ENCODE results near the gene EOLA1.
"Not testable (repeated sequence)": the region's sequence is repeated elsewhere in the genome, so short reads cannot be mapped to it uniquely, and the experiment has no call there.

The EOLA1 gene

GRCh38 chrX:149516604-149517003 lies 24.2 kb upstream of the EOLA1 start:
- TF ChIP-seq CTCF (IDR thresholded peaks at IDR 0.05; ENCODE audit: extremely low read depth, missing control alignments), result no peak
- DNase-seq (ENCODE audit: low spot score), result no peak

- TF ChIP-seq CTCF (IDR thresholded peaks at IDR 0.05; ENCODE audit: extremely low read depth, missing control alignments), result no peak
- DNase-seq (ENCODE audit: low spot score), result no peak
These were observed 23.5 kb upstream of the EOLA1 start for GRCh38 chrX:149517308-149517707.

- TF ChIP-seq CTCF (IDR thresholded peaks at IDR 0.05; ENCODE audit: extremely low read depth, missing control alignments), result no peak
- no peak for DNase-seq (ENCODE audit: low spot score)
These were observed 22.6 kb upstream of the EOLA1 start for GRCh38 chrX:149518236-149518635.

GRCh38 chrX:149520636-149521277 lies 20.1 kb upstream of the EOLA1 start:
- not testable (repeated sequence) for DNase-seq (ENCODE audit: low spot score)

GRCh38 chrX:149521438-149521837 lies 19.4 kb upstream of the EOLA1 start:
- no peak for TF ChIP-seq CTCF (IDR thresholded peaks at IDR 0.05; ENCODE audit: extremely low read depth, missing control alignments)
- no peak for DNase-seq (ENCODE audit: low spot score)

GRCh38 chrX:149522916-149523315 lies 17.9 kb upstream of the EOLA1 start:
- no peak for TF ChIP-seq CTCF (IDR thresholded peaks at IDR 0.05; ENCODE audit: extremely low read depth, missing control alignments)
- no peak for DNase-seq (ENCODE audit: low spot score)

- not testable (repeated sequence) for DNase-seq (ENCODE audit: low spot score)
These were observed 15.4 kb upstream of the EOLA1 start for GRCh38 chrX:149525389-149525788.

GRCh38 chrX:149525903-149526302 lies 14.9 kb upstream of the EOLA1 start:
- DNase-seq (ENCODE audit: low spot score), result not testable (repeated sequence)

GRCh38 chrX:149526318-149527033 lies 14.3 kb upstream of the EOLA1 start:
- not testable (repeated sequence) for DNase-seq (ENCODE audit: low spot score)
